Breast epithelium (tissue), 3 donors: Measurements from ENCODE around the gene SPRED1.

Source experiments
- POLR2A ChIP-seq: fragments of 450-650 bp; IDR thresholded peaks from one replicate; pipeline ENCODE4 v1.6.1; 2016; ENCODE audit warnings: antibody characterized with exemption, mild to moderate bottlenecking, moderate library complexity
- POLR2AphosphoS5 ChIP-seq, 3 donors: sonication (generic); formaldehyde crosslinking; IDR thresholded peaks; one replicate each; pipeline ENCODE4 v1.6.1; 2017; ENCODE audit warnings: antibody characterized with exemption in 3 of 3
- TF ChIP-seq, protein P1 (sequence below), 3 donors: fragments of 450-650 bp; IDR thresholded peaks; one replicate each; pipeline ENCODE4 v1.5.1; 2016 to 2017; ENCODE audit warnings: antibody characterized with exemption in 3 of 3, mild to moderate bottlenecking in 3 of 3, moderate library complexity in 3 of 3

GRCh38 chr15:38267421-38268022 lies 14.9 kb downstream of the SPRED1 start:
- TF ChIP-seq, protein P1, sequence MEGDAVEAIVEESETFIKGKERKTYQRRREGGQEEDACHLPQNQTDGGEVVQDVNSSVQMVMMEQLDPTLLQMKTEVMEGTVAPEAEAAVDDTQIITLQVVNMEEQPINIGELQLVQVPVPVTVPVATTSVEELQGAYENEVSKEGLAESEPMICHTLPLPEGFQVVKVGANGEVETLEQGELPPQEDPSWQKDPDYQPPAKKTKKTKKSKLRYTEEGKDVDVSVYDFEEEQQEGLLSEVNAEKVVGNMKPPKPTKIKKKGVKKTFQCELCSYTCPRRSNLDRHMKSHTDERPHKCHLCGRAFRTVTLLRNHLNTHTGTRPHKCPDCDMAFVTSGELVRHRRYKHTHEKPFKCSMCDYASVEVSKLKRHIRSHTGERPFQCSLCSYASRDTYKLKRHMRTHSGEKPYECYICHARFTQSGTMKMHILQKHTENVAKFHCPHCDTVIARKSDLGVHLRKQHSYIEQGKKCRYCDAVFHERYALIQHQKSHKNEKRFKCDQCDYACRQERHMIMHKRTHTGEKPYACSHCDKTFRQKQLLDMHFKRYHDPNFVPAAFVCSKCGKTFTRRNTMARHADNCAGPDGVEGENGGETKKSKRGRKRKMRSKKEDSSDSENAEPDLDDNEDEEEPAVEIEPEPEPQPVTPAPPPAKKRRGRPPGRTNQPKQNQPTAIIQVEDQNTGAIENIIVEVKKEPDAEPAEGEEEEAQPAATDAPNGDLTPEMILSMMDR (IDR thresholded peaks at IDR 0.05) = no peak
- no peak for TF ChIP-seq POLR2A
- TF ChIP-seq POLR2AphosphoS5 (IDR thresholded peaks at IDR 0.05) = no peak
